RPMI7951 (cell line): Measurements from ENCODE around the gene TMEM8B. TPM values are rescaled to one million over a fixed set of nuclear protein-coding genes. Genes with fewer than 3 reads are reported as not detected.

ENCODE experiments used
- DNase-seq: peaks from one replicate; pipeline ENCODE4 v3.0.0-alpha.2; 2012; ENCODE audit warnings: low read depth
- total RNA-seq: library from RNA; depleted of rRNA; stranded (reverse); fragments of >200 nt; shearing (Covaris generic); gene quantifications from 2 replicates; pipeline ENCODE4 v1.2.3, GENCODE V29; 2014

Gene TMEM8B
- total RNA-seq, 1 experiment from 2014 or later = 1.4 TPM

DNA sequence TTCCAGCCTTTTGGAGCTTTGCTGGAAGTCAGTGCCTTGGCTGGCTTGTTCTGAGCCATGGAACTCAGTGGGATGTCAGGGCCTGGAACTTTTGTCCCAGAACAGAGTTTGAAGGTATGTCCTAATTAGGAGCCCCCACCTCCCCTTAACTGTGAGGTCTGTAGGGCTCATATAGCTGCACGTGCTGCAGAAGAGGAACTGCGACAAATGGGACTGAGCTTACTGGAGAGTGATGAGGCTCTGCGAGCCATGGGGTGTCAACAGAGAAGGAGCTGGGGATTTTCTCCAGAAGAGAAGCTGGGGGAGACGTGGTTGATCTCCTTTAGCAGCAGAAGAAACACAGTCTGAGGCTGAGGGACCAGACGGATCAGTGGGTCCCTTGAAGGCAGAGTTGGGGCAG is 10.9 kb downstream of the TMEM8B start:
- DNase-seq = no peak

DNA sequence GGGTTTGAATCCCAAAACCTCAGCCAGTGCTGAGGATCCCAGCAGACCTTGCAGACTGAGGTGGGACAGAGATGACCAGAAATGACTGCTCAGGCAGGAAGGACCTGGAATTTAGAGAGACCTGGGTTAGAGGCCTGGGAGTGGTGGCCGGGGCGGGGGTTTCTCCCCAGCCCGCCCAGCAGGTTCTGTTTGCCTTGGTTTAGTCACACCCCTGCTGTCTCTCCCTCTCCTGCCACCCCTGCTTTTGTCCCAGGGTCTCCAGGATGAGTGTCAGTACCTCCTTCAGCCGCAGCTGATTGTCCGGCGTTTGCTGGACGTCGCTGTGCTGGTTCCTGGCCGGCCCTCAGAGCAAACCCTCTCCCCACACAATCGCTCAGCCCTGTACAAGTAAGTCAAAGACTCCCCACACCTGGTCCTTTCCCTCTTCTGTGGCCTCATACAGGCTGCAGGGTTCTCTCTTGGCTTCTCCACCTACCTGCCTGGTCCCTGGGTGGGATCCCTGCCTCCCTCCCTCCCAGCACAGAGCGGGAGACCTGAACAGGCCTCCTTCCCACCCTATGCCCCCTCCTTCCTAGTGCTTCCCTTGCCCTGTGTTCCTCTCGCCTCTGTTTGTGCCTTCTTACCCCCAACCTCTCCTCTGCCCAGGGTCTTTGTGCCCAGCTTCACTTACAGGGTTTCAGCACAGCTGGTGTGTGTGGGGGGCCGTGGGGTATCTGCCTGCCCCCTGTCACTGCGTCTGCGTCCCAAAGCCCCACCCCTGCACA is 12.0 kb downstream of the TMEM8B start:
- no peak for DNase-seq

DNA sequence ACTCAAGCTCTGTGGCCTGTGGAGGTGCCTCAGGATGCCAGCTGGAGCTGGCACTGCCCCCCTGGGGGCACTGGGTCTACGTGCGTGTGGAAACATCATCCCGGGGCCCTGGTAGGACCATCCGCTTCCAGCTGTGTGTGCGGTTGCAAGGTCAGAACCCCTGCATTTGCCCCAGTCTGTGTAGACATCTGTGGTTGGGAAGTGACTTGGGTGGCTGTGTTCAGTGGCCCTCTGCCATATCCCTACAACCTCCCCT is 12.5 kb downstream of the TMEM8B start:
- DNase-seq = no peak

DNA sequence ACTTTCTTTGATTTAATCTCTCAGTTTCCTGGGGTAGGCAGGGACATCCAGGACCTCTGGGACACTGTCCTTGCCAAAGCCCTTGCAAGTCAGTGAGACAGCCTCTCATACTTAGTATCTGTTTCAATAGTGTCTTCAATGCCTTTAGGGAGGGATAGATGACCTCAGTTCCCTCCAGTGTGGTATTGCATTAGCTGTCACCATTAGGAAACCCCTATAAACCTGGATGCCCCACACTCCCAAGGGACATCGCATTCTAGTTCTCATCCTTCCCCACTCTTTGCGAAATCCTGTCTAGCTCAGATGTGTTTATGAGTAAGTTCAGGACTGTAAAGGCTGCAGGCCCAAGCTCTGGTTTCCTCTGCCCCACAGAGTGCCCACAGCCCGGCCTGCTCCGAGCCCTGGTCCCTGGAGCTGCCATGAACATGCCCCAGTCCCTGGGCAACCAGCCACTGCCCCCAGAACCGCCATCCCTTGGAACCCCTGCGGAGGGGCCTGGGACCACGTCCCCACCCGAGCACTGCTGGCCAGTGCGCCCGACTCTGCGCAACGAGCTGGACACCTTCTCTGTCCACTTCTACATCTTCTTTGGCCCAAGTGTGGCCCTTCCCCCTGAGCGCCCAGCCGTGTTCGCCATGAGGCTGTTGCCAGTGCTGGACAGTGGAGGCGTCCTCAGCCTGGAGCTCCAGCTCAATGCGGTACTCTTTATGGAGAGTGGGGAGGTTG is 13.2 kb downstream of the TMEM8B start:
- no peak for DNase-seq

DNA sequence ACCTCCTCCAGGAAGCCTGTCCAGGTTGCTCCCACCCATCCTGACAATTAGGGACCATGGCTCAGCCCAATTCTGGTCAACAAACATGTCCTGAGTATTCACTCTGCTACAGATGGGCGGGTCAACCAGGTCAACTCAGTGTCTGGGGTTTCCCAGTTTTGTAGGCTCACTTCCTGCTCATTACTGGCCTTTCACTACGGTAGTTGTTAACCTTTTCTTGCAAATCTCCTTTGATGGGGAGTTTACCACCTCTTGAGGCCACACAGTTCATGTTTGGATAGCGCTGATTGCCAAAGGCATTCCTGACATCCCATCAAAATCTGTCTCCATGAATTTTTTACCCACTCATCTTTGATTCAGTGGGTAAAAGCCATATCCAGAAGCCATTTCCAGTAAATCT is 13.8 kb downstream of the TMEM8B start:
- DNase-seq = no peak

DNA sequence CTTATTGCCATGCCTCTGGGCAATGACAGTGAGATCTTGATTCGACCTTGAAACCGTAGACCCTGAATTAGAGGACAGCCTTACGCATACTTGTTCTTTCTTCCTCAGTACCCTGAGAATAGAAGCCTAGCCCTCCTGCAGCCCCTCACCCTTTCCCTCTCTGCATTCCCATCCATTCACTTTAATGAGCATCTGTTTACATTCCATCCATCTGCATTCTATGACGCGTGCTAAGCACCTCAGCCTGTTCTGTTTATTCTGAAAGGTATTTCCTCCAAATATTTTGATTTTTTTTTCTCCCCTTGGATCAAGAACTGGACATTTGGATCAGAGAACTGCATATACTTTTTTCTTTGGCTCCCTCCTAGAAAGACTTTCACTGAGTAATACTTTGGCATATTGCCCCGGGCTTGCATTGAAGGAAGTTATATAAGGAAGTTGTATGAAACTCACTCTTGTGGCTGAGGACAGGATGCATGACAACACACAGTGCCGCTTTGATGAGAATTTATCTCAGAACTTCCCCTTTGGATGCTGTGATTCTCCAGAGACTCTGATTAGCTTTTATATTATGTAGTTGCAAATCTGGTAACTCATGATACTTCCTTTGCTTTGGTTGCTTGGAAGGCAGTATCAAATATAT is 15.7 kb downstream of the TMEM8B start:
- DNase-seq = peak; percentile 92

DNA sequence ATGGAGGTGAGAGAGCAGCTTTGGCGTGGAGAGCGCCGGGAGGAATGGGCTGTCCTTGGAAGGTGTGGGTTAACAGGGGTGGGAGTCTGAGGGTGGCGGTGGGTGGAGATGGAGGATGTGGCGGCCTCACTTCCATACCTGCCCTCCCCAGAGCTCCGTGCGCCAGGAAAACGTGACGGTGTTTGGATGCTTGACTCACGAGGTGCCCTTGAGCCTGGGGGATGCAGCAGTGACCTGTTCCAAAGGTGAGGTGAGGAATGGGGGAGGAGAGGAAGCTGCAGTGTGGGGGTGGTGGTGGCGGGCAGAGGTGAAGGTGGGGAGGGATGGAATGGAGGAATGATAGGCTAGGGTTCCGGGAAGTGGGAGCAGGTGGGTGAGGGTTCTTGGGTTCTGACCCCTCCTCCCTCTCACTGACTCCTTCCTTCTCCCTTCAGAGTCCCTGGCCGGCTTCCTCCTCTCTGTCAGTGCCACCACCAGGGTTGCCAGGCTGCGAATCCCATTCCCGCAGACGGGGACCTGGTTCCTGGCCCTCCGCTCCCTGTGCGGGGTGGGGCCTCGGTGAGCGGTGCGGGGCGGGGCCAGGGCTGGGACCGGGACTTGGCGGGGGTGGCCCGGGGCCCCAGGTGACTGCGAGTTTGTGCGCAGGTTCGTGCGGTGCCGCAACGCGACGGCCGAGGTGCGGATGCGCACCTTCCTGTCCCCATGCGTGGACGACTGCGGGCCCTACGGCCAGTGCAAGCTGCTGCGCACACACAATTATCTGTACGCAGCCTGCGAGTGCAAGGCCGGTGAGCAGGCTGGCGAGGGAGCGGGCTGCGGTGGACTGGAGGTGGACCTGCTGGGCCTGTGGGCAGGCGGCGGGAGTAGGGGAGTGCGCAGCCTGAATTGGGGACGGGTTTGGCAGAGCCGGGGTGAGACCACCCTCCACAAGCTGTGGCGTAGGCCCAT is 17.1 kb downstream of the TMEM8B start:
- no peak for DNase-seq

DNA sequence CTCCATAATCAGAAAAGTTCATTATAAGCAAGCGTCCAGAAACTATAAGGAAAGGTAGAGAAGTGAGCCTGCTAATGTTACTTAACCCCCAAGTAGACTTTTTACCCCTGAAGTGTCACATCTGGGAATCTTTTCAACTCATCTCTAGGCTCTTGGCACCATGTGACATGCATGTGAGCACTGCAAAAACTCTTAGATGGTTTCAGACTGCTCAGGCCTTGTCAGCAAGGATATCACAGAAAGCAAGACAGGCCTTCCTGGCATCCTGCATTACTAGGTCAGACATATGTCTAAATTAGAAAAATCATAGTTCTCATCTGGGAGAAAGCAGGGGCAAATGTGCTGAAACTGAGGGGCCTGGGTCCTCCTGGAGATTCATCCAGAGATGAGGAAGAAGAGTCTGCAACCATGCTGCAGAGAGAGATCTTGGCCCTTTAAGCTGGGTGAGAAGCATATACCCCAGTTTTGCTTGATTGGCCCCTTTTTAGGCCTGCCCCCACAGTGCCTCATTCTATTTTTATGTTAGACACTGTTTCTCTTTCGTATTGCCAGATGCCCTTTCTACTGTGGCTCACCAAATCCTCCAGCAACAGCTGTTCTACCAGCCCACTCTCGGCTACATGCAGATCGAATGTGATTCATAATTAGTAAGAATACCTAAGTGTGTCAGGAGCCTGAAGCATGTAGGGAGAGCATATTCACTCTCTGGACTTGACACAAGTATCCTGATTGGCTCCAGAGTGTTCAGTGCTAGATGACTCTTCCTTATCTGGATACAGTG is 19.0 kb downstream of the TMEM8B start:
- DNase-seq = peak; percentile 91

DNA sequence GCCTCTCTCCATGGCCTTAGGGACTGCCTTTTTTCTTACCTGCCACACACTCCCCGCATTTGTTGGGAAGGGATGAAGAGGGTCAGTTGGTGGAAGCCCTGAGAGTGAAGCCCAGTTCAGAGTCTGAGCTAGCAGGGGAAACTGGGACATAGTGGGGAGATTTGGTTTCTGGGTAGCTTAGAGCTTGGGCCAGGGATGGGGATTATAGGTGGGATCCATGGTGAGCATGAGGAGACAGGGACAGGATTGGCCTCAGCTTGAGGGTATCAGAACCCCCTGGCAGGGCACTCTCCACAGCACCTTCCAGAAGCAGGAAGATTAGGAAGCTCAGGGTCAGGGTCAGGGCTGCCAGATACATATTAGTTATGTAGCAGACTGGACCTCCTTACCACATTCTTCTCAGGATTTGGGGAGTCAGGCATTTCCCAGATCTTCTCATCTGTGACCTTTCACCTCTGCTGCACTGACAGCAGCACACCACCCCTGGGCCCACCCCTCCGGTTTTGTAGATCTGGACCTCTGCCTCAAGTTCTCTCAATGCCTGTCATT is 23.3 kb downstream of the TMEM8B start:
- DNase-seq = no peak

DNA sequence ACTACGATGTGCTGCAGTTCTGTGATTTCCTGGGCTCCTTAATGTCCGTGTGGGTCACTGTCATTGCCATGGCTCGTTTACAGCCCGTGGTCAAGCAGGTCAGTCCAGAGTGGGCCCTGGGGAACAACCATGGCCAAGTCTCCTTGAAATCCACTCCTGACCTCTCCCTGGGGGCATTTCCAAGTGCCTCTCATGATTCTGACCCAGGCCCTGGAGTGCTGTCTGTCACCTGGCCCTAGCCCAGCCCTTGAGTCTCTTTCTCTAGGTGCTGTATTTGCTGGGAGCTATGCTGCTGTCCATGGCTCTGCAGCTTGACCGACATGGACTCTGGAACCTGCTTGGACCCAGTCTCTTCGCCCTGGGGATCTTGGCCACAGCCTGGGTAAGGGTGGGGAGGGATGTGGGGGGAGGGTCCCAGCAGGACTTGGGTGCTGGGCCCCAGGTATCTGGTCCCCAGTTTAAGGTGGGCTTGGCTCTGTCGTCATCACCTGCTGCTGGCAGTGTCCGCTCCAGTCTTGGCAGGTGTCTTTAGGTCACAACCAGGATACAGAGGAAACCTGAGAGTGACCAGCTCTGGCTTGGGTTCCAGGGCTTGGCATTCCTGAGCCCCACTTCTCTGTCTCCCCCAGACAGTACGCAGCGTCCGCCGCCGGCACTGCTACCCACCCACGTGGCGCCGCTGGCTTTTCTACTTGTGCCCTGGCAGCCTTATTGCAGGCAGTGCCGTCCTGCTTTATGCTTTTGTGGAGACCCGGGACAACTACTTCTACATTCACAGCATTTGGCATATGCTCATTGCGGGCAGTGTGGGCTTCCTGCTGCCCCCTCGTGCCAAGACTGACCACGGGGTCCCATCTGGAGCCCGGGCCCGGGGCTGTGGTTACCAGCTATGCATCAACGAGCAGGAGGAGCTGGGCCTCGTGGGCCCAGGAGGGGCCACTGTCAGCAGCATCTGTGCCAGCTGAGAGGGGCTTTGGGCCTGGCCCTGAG is 24.1 kb downstream of the TMEM8B start:
- no peak for DNase-seq

DNA sequence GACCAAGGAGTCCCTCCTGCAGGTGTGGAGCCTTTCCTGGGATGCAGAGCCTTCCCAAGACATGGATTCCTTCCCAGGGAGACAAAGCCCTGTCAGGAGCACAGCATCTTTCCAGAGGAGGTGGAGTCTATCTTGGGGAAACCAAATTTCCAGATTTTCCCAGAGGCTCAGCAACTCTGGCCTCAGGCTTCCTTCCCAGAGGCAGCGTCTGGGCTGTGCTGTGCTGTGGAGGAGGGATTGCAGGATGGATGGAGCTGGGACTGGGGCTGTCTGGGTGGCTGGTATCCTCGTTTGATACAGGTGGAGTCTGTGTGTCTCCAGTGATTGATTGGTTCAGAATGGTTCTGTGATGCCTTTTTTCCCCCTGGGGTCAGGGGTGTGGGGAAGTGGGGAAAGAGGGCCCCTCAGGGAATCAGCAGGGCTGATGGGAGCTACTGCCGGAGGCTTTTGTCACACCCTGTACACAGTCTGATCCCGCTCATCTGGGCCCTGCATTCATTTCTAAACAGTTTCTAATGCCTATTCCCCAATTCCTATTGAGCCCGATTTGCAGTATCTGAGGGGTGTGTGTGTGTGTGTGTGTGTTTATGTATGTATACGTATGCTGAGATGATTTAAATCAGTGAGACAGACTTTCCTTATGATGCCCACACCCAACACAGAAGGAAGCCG is 25.2 kb downstream of the TMEM8B start:
- DNase-seq = no peak

DNA sequence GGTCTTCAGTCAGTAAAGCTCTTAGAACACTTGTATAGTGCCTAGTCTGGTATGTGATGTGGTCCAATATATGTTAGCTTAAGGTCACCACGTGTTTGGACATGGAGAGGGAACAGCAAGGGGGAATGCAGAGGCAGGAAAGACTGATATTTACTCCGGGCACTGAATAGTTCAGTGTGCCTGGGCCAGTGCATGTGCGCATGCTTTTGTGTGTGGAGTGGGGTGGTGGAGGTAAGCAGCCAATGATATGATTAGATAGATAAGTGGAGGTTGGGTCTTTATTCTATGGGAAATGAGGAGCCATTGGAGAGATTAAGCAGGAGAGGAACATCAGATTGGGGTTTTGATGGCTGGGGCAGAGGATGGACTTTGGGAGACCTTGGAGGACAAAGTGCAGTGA is 27.2 kb downstream of the TMEM8B start:
- DNase-seq = no peak

DNA sequence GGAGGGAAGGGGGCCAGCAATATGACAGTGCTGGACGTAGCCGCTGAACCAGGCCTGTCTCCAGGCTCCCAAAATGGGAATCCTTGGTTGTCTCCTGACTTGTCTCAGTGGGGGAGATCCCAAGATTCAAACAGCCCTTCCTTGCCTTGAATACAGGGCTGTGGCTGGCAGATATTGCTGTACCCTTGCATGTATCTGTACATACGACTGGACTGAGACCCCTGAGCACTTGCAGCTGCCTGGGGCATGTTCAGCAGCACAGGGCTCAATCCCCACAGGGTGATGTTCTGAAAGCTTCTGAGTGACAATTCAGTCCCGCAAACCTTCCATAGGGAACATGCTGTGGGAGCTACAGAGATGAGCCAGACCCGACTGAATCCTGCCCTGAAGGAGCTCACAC is 27.9 kb downstream of the TMEM8B start:
- DNase-seq = no peak

DNA sequence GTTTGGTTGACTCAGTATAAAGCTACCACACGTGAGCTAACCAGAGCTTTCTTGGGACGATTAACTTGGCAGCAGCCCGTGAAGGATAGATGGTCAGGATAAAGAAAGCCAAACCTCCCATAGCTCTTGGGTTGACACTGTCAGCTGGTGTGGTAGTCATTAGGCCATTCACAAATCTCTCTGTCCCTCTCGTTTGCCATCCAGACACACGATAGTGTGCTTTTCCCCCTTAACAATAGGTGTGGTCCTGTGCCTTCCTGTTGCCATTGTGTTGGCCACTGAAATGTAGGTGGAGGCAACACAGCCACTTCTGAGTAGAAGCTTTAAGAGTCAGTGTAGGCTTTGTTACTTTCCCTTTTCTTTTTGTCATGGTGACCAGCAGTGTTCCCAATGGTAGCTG is 29.4 kb downstream of the TMEM8B start:
- no peak for DNase-seq

DNA sequence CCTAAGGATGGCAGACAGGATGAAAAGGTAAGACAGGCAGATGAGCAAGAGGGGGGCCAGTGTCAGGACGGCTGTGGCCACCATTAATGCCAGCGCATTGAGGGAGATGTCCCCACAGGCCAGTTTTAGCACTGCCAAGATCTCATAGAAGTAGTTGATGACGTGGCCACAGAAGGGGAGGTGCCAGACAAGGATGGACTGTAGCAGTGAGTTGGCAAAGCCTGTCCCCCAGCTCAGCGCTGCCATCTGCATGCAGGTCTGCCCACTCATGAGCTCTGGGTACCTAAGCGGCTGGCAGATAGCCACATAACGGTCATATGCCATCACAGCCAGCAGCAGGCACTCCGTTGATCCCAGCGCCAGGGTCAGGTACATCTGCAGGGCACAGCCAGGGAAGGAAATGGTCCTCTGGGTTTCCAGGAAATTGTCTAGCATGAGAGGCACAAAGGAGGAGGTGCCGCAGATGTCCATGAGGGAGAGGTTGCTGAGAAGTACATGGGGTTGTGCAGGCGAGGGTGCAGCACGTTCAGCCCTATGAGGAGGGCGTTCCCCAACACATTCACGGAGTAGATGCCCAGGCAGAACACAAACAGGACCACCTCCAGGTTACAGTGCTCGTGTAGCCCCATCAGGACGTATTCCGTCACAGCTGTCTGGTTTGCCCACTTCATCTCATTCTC is 30.4 kb downstream of the TMEM8B start:
- DNase-seq = peak; percentile 52

DNA sequence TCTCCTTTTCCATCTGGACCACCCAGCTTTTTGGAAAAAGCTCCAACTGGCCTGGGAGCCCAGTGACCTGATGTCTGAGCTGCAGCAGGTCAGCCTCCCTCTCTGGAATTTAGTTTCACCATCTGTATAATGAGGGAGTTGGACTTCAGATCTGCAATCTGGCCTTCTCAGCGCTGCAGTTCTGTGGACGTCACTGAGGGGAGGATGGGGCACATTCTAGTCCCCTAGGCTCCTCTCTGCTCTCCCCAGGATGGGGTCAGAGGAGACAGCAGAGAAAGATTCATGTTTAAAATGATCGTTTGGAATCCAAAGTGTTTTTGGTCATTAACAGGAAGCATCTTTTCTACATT is 30.9 kb downstream of the TMEM8B start:
- no peak for DNase-seq

DNA sequence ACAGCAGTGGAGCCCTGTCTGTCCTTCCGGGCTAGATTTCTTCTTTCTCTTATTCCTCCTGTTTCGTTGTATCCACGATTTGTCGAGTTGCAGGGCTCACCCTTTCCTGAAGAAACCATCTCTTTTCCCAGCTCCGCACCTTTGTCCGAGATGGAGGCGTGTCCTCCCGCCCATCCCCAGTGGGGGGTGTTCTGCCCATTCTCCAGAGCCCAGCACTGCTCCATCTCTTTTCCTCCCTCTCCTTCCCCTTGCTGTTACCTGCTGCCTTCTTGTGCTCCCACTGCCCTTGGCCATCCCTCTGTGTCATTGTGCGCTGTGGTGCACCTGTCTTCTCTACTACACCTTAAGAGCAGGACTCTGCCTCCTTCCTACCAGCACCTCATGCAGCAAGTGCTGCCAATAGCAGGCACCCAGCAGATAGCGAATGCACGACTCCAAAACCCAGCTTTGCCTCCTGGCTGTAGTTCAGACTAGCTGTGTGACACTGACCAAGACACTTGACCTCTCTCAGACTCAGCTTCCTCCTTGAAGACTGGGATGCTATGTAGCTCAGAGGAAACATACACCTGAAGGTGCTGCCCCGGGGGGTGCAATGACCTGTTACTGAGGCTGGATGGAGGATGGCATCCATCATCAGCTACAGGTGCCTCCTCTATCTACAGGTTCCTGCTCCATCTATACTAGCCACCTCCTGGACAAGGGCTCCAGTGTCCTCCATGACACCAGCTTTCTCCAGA is 32.3 kb downstream of the TMEM8B start:
- DNase-seq = no peak

DNA sequence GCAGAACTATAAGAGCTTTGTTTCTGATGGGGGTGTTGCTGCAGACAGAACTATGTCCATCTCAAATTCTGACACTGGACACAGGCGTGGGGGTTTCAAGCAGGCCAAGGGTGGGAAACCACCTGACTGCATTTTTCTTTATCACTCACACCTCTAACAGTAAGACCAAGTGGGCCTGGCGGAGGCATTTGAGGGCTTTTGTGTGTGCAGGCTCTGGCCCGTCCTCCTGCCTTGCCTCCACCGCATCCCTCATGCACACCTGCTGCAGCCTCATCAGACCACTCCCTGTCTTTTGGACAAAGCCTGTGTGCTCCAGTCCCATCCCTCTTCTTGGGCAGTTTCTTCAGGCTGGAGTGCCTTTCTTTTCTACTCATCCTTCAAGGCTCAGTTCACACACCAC is 33.3 kb downstream of the TMEM8B start:
- no peak for DNase-seq
